ENCODE measurements around the gene COA4. TPM values are rescaled to one million over a fixed set of nuclear protein-coding genes. Genes with fewer than 3 reads are reported as not detected.

The COA4 gene
- total RNA-seq, 1 experiment from 2014 or later, result 155 TPM

- POLR2A ChIA-PET, result interaction anchor here (0.6 to 0.7 kb wide), 3 partner anchors 107 to 423 kb away, joined by 3 to 8 read pairs (median 7); partner anchors contain the start of gene UCP2
- no peak for TF ChIP-seq POLR2AphosphoS5 (IDR thresholded peaks at IDR 0.05; ENCODE audit: low read depth, low read length)
- TF ChIP-seq REST (IDR thresholded peaks at IDR 0.05; ENCODE audit: insufficient read depth in 1 of 2, low read depth in 2 of 2, low read length in 1 of 2), result no peak
- TF ChIP-seq TCF7L2 (IDR thresholded peaks at IDR 0.05; ENCODE audit: low read depth, low read length), result no peak
- TF ChIP-seq CTCF (IDR thresholded peaks at IDR 0.05), result no peak
- no peak for TF ChIP-seq SIN3A (IDR thresholded peaks at IDR 0.05; ENCODE audit: borderline replicate concordance, insufficient read depth, low read depth, low read length)
- Histone ChIP-seq H3K36me3 (ENCODE audit: control insufficient read depth, insufficient read depth, low read length) (peaks cover 11% of the 10 kb centered on the region), H3K4me1 (ENCODE audit: control insufficient read depth, insufficient read depth, low read length) (peaks cover 12% of the 10 kb centered on the region), H3K27ac (ENCODE audit: low read length) (peak overlapping the region; percentile 100), H3K4me3 (ENCODE audit: low read depth in 2 of 2, low read length in 2 of 2) (peak overlapping the region; percentile 84 to 88), H3K27me3 (ENCODE audit: control insufficient read depth, insufficient read depth, low read length) (no peaks in the 10 kb centered on the region), H3K9me3 (ENCODE audit: control insufficient read depth, insufficient read depth, low read depth, low read length) (no peaks in the 10 kb centered on the region)
- ATAC-seq (no peak), DNase-seq (ENCODE audit: low read depth, low spot score) (no peak)
- CTCF ChIA-PET, result no interaction called here
- no TSS peak for BruUV-seq (replicated peaks)
- in situ Hi-C loops (cut with HindIII; ENCODE audit: low pct_unique_long_range_greater_than_20kb, low sequenced_read_pairs) (no loop called here), intact Hi-C loops (cut with micrococcal nuclease; ENCODE audit: unreplicated experiment) (no loop called here)
These were observed 1.3 kb downstream of the COA4 start for GRCh38 chr11:73875380-73875779.

- no peak for TF ChIP-seq REST (IDR thresholded peaks at IDR 0.05; ENCODE audit: insufficient read depth in 1 of 2, low read depth in 2 of 2, low read length in 1 of 2)
- no peak for TF ChIP-seq SIN3A (IDR thresholded peaks at IDR 0.05; ENCODE audit: borderline replicate concordance, insufficient read depth, low read depth, low read length)
- TF ChIP-seq TCF7L2 (IDR thresholded peaks at IDR 0.05; ENCODE audit: low read depth, low read length), result no peak
- TF ChIP-seq POLR2AphosphoS5 (IDR thresholded peaks at IDR 0.05; ENCODE audit: low read depth, low read length), result no peak
- TF ChIP-seq CTCF (IDR thresholded peaks at IDR 0.05), result no peak
- ChIA-PET POLR2A (no interaction called here), CTCF (interaction anchor here (0.6 kb wide), 1 partner anchor 691 kb away, joined by 7 read pairs; no protein-coding TSS in a partner anchor)
- BruUV-seq (replicated peaks), result no TSS peak
- no peak overlapping the region for H3K27ac ChIP-seq (ENCODE audit: low read length)
- intact Hi-C loops (cut with micrococcal nuclease; ENCODE audit: unreplicated experiment) (no loop called here), in situ Hi-C loops (cut with HindIII; ENCODE audit: low pct_unique_long_range_greater_than_20kb, low sequenced_read_pairs) (no loop called here)
- H3K9me3 ChIP-seq (ENCODE audit: control insufficient read depth, insufficient read depth, low read depth, low read length), result no peaks in the 10 kb centered on the region
- peaks cover 18% of the 10 kb centered on the region for H3K4me1 ChIP-seq (ENCODE audit: control insufficient read depth, insufficient read depth, low read length)
- ATAC-seq (no peak), DNase-seq (ENCODE audit: low read depth, low spot score) (no peak)
- H3K4me3 ChIP-seq (ENCODE audit: low read depth in 2 of 2, low read length in 2 of 2), result no peak overlapping the region
- peaks cover 11% of the 10 kb centered on the region for H3K36me3 ChIP-seq (ENCODE audit: control insufficient read depth, insufficient read depth, low read length)
- H3K27me3 ChIP-seq (ENCODE audit: control insufficient read depth, insufficient read depth, low read length), result no peaks in the 10 kb centered on the region
These were observed 3.8 kb downstream of the COA4 start for GRCh38 chr11:73872749-73873357.
